Cerebellar cortex (tissue), 1 donor: ENCODE data around the gene COQ8A.
"Not testable (repeated sequence)": the region's sequence is repeated elsewhere in the genome, so short reads cannot be mapped to it uniquely, and the experiment has no call there.

Source experiments
- DNase-seq: peaks from one replicate; pipeline ENCODE4 v3.0.0-alpha.2; 2015; ENCODE audit warnings: low spot score

Gene COQ8A

GRCh38 chr1:226985839-226986463 is 45.9 kb downstream of the COQ8A start:
- no peak for DNase-seq

- no peak for DNase-seq
These were observed 46.5 kb downstream of the COQ8A start for GRCh38 chr1:226986496-226987178.

- DNase-seq: no peak
These were observed 47.1 kb downstream of the COQ8A start for GRCh38 chr1:226987179-226987536.

- no peak for DNase-seq
These were observed 47.7 kb downstream of the COQ8A start for GRCh38 chr1:226987623-226988333.

GRCh38 chr1:226988334-226988666 is 48.2 kb downstream of the COQ8A start:
- no peak for DNase-seq

- DNase-seq: no peak
These were observed 49.2 kb downstream of the COQ8A start for GRCh38 chr1:226989085-226989920.

GRCh38 chr1:226990133-226990716 is 50.1 kb downstream of the COQ8A start:
- DNase-seq: no peak

GRCh38 chr1:226991920-226992319 is 51.8 kb downstream of the COQ8A start:
- no peak for DNase-seq

- no peak for DNase-seq
These were observed 53.9 kb downstream of the COQ8A start for GRCh38 chr1:226993814-226994585.

- DNase-seq: no peak
These were observed 54.7 kb downstream of the COQ8A start for GRCh38 chr1:226994586-226995364.

- DNase-seq: no peak
These were observed 55.6 kb downstream of the COQ8A start for GRCh38 chr1:226995365-226996332.

GRCh38 chr1:226999579-226999978 is 59.5 kb downstream of the COQ8A start:
- not testable (repeated sequence) for DNase-seq

- no peak for DNase-seq
These were observed 62.5 kb downstream of the COQ8A start for GRCh38 chr1:227002531-227003049.

- DNase-seq: no peak
These were observed 63.1 kb downstream of the COQ8A start for GRCh38 chr1:227003165-227003564.

GRCh38 chr1:227004796-227005195 is 64.7 kb downstream of the COQ8A start:
- no peak for DNase-seq

GRCh38 chr1:227006226-227006796 is 66.2 kb downstream of the COQ8A start:
- no peak for DNase-seq

GRCh38 chr1:227009937-227010336 is 69.8 kb downstream of the COQ8A start:
- no peak for DNase-seq

- no peak for DNase-seq
These were observed 70.6 kb downstream of the COQ8A start for GRCh38 chr1:227010645-227011044.

- no peak for DNase-seq
These were observed 76.9 kb downstream of the COQ8A start for GRCh38 chr1:227016990-227017389.
